ENCODE results near the gene ELFN2.

DNA sequence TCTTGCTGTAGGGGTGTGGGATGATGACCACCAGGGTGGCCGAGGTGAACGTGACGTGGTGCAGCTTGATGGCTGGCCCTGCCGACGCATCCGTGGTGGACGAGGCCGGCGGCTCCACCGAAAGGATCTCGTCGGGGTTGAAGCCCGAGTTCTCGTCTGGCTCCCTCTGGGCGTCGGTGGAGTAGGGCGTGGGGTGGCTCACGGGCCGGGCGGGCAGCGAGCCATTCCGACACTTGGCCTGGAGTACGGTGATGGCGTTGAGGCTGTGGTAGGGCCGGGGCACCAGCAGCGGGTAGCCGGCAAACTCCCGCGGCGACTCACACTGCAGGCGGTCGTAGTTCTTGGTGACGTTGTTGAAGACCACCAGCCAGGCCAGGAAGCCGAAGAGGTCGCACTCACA lies 52.7 kb downstream of the ELFN2 start:
- TF ChIP-seq, protein P1, sequence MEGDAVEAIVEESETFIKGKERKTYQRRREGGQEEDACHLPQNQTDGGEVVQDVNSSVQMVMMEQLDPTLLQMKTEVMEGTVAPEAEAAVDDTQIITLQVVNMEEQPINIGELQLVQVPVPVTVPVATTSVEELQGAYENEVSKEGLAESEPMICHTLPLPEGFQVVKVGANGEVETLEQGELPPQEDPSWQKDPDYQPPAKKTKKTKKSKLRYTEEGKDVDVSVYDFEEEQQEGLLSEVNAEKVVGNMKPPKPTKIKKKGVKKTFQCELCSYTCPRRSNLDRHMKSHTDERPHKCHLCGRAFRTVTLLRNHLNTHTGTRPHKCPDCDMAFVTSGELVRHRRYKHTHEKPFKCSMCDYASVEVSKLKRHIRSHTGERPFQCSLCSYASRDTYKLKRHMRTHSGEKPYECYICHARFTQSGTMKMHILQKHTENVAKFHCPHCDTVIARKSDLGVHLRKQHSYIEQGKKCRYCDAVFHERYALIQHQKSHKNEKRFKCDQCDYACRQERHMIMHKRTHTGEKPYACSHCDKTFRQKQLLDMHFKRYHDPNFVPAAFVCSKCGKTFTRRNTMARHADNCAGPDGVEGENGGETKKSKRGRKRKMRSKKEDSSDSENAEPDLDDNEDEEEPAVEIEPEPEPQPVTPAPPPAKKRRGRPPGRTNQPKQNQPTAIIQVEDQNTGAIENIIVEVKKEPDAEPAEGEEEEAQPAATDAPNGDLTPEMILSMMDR (conservative IDR thresholded peaks at IDR 0.05; ENCODE audit: low read depth, low read length), result no peak
- TF ChIP-seq EZH2phosphoT487 (IDR thresholded peaks at IDR 0.05; ENCODE audit: borderline replicate concordance, low read length), result no peak
